ENCODE data around the gene TULP4. TPM values are rescaled to one million over a fixed set of nuclear protein-coding genes. Genes with fewer than 3 reads are reported as not detected.

Gene TULP4
- total RNA-seq, 1 donor from 2014 or later, result 200 TPM

DNA sequence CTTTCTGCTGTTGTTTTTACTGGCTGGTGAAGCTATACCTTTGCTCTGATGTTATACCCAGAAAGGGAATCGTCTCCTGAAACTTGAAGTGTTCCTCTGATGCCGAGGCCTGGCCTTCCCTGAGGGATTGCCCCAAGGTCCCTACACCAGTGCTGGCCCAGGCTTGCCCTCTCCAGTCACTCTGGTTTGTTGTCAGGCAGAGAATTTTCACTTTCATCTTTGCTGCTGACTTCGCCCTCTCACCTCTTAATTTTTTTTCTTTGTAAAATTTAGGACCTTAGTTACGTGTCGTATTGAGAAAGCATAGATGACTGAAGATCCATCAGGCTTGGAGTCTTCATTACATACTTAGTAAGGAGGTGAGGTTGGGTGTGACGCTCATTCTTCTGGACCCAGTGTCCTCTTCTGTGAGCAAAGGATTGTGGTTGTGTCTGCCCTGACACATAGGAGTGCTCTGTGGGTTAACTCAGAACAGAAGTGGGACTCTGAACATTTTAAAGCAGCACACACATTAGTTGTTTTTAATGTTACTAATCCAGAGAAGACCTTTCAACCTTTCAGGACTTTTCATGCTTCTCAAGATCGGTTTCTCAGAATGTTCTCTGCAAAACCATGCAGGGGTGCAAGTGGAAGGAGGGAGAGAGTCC is 45.4 kb downstream of the TULP4 start:
- no peak for DNase-seq (ENCODE audit: low spot score)

DNA sequence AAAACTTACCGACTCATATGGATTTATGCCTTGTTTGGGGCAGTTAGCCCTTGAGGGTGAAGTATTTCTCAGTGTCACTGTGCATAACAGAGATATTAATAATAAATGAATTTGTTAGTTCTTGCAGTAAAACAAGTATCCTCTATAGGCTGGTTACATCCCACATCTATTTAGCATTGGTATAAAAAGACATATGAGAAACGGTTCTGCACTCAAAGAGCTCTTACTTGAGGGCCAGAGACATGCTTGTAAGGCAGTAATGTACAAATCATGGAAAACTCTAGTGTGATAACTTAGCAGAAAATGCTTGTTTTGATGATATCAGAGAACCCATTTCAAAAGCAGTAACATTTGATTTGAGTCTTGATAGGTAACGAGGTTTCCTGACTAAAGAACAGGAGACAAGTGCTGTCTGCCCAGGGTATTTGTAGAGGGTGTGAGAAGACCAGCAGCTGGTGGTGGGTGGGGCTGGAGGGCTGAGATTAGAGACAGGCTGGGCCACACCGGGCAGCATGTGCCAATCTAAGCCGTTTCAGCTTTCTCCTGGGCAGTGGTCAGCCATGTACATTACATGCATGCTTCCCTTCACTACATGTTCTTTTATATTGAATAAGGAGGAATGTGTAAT is 46.3 kb downstream of the TULP4 start:
- DNase-seq (ENCODE audit: low spot score), result no peak

DNA sequence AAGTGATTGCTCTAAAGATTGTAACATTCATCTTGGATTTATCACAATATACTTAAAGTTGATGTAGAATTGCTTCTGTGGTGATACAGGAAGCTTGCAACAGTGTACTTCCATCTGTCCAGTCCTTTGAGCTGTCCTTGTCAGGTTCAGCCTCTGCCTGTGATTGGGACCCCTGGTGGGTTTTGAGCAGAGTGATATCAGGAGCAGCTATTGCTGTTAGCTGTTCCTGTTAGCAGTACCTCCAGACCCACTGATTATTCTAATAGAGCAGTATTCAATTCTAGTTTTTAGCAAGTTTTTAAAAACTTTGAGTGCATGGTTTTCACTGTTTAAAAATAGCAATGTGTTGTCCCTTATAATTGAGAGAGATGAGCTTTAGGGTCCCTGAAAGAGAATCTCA is 48.8 kb downstream of the TULP4 start:
- DNase-seq (ENCODE audit: low spot score), result no peak

DNA sequence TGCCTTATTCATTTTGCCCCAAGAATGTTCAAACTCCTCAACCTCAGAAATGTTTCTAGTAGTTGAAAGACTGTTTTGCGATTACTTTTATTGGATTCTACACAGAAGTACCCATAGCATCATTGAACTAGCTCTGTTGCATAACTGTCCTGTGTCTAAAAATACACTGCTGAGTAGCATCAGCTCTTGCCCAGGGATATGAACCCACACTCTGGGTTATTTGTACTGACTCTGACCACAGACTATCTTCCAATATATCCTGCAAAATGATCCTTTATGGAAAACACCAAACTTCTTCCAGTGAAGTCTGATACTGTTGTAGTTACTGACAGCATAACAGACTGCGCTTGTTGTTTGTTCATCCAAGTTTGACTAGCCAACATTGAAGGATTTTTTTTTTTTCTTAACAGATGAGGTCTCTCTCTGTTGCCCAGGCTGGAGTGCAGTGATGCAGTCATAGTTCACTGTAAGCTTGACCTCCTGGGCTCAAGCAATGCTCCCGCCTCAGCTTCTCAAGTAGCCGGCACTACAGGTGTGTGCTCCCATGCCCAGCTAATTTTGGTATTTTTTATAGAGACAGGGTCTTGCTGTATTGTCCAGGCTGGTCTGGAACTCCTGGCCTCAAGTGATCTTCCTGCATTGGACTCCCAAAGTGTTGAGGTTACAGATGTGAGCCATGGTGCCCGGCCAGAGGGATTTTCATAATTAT is 49.9 kb downstream of the TULP4 start:
- no peak for DNase-seq (ENCODE audit: low spot score)

DNA sequence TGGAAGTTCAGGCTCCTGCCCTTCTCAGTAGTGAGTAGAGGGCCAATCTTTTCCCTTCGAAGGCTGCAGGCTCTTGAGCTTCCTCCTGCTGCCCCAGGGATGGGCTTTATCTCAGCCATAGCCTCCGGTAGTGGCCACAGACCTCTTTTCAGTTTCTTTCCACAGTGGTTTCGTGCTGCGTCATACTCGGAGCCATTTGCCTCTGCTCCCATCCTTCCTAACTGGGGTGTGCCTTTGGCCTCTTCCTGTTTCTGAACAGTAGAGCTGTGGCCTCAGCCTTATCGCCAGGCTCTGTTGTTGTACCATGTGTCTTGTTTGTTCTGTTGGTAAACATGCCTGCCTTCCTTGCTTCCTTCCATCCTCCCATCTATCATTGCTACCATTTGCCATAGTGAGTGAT is 54.1 kb downstream of the TULP4 start:
- DNase-seq (ENCODE audit: low spot score), result no peak

DNA sequence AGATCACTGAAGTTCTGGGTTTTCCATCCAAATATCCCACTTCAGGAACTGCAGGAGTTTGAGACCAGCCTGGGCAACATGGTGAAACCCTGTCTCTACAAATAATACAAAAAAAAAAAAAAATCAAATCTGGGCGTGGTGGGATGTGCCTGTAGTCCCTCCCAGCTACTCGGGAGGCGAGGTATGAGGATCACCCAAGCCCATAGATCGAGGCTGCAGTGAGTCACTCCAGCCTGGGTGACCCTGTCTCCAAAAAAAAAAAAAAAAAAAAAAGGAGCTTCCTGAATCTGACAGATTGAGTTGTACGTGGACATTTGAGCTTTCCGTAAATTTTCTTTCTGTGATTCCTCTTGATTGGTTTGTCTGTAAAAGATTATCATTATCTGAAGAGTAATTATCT is 55.6 kb downstream of the TULP4 start:
- no peak for DNase-seq (ENCODE audit: low spot score)

DNA sequence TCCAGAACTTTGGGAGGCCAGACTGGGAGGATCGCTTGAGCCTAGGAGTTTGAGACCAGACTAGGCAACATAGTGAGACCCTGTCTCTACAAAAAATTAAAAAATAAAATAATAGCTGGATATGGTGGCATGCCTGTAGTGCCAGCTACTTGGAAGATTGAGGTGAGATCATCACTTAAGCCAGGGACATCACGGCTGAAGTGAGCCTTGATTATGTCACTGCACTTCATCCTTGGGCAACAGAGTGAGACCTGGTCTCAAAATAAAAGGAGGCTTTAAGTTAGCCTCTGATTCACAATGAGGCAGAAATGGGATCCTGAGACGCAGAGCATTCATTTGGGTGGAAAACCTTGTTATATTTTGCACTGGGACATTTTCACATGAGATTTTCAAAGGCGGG is 57.0 kb downstream of the TULP4 start:
- no peak for DNase-seq (ENCODE audit: low spot score)

DNA sequence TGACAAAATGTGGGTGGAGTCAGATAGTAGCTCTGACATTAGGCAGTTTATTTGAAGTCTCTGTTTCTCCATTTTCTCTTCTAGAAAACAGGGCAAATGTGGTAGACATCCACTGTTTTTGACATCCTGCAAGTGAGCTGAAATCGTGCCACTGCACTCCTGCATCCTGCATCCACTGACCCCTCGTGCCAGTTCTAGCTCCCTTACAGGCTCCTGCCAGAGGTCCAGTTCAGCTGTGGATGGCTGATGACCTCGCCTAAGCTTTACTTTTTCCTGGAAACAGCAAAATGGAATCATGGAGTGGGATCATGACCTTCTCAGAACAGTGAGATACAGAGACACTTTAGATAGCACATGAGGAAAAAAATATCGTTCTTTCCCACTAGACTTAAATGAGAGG is 58.5 kb downstream of the TULP4 start:
- DNase-seq (ENCODE audit: low spot score), result no peak

DNA sequence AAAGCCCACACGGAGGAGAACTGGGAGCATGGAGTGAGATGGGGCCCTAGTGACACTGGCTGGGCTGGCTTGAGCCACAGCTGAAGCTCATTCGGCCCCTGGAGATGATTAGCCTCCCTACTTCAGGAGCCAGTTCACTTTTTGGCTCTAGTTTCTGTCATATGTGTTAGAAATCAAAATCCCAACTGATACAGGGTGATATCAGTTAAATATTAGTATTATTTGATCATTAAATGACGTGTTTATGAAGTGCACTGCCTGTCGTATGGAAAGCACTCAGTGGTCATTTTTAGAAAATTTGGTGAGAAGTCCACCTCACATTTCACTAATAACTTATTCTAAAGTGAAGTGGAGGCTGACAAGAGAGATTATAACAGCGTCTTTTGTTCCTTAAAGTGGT is 59.0 kb downstream of the TULP4 start:
- no peak for DNase-seq (ENCODE audit: low spot score)

DNA sequence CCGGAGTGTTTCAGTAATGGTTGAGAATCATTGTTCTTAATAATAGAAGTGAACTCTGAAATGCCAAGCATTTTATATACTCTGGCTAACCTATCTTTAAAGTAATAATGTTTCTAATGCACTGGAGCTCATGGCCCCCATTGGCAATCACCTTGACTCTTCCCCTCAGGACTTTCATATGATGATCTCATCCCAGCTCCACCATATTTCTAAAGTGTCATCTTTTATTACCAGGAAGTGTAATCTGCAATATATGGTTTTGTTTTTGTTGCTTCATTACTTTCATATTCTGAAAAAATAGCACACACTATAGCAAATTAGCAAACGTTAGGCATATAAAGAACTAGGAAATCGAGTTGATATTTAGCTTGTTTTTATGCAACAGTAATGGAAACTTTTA is 60.3 kb downstream of the TULP4 start:
- DNase-seq (ENCODE audit: low spot score), result no peak

DNA sequence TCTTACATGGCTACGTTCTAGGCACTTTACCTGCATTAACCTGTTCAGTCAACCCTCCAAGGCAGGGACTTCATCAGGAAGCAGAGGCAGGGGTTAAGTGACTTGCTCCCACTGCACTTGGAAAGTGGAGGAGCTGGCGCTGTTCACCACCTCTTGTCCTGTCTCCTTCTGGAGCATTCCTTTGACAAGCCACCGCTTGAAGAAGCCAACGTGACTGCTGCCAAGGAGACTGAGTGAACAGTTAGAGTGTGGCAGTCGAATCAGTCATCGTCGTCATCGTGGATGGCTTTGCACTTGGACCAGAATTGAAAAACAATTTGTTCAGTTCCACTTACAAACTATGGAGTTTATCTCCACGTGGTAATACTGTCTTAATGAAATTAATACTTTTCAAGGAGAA is 60.9 kb downstream of the TULP4 start:
- no peak for DNase-seq (ENCODE audit: low spot score)

DNA sequence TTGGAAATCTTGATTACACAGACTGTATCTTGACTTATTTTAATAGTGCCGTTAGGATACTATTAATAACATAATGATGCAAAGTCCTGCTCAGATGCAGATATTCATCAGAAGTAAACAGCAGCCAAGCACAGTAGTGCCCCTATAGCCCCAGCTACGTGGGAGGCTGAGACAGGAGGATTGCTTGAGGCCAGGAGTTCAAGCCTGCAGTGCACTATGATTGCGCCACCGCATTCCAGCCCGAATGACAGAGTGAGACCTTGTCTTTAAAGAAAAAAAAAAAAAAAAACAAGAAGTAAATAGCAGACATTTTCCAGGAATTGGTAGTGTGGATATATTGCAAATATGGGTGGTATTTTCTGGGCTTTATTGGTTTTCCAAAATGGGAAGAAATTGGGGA is 61.8 kb downstream of the TULP4 start:
- no peak for DNase-seq (ENCODE audit: low spot score)

DNA sequence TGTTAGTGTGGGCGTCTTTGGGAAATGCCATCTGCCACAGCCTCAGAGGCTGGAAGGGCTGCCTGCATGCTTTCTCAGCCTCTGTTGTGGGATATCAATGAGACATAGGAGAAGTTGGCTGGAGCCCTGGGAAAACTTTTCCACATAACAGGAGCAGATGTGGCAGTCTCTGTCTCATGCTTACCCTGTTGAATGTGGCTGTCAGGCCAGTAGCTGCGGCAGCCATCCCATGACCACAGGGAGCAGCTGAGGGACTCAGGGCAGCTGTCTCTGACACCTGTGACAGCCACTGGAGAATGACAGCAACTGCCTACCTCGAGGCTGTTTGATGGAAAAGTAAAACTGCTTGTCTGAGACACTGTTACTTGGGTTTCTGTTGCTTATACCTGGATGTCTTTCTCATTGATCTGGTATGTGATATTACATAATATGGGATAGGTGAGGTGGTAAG is 64.4 kb downstream of the TULP4 start:
- no peak for DNase-seq (ENCODE audit: low spot score)

DNA sequence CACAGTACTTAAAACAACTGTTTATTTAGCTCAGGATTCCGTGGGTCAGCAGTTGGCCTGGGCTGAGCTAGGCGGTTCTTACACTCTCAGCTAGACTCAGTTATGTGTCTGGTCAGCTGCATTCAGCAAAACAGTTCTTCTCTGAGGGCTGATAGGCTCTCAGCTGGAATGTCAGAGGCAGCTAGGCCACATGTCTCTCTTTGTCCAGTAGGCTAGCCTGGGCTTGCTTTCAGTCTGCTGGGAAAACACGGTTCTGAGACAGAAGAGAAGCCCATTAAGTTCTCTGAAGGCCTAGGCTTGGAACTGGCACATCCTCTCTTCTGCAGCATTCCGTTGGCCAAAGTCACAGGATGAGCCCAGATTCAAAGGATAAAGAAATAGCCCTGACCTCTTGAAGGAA is 65.6 kb downstream of the TULP4 start:
- DNase-seq (ENCODE audit: low spot score), result peak; percentile 45

DNA sequence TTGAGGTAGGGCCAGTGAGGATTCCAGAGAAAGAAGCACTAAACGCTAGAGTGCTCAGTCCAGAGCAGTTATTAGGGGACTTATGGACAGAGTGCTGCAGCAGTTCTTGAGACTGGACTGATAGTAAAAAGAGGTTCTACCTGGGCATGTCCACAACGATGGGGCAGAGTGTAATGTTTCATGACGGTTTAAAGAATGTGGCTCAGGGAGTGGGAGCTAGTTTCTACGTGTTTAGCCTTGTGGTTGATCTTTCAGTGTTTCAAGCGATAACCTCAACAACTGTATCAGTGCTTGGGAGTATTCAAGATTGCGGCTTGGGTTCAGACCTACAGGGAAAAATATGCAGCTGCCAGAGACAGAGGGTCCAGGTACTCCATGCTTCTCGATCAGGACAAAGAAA is 67.1 kb downstream of the TULP4 start:
- no peak for DNase-seq (ENCODE audit: low spot score)

DNA sequence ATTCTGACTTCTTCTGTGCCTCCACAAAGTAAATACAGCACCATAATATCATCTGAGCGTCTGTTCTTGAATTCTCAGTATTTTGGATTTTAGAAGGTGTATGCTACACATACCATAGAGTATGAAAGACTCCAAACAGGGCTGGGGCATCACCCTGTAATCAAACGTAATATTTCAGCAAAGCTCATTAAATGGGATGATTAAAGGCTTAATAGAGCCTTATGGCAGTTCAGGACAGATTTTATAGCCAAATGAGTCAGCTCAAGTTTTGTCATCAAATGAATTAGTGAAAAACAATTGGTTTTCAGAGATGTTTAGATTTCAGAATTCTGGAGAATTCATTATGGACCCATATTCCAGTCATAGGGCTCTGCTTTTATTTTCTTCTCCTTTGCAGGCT is 68.9 kb downstream of the TULP4 start:
- DNase-seq (ENCODE audit: low spot score), result no peak

DNA sequence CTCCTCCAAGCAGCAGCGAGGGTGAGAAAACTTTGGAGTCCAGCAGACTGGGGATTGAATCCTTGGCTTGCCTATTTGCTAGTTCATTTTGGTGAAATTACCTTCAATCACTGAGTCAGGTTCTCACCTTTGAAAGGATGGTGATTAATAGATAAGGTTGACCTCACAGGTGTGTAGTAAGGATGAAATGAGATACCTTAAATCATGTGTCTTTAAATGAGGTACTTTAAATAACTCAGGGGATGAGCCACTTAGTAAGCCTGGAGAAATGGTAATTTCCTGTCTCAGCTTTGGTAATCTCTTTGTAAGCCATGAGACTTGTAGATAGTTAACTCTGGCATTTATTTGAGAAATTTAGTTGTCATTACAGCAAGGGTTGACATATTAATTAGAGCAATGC is 70.2 kb downstream of the TULP4 start:
- DNase-seq (ENCODE audit: low spot score), result no peak

DNA sequence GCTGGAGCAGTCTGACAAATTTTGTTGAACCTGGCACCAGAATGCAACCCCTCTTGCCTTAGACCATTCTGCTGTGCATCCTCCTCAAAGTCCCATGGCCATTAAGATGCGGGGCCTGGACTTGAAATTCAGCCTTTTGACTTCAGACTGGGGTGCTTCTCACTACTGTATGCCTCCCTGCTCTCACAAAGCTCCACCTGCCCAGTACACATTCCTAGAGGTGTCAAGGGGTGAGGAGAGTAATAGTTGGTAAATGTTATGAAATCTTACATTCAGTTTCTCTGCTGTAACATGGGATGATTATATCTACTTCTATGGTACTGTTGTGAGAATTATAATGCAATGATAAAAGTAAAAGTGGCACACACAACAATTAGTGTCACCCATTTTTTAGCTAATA is 70.8 kb downstream of the TULP4 start:
- DNase-seq (ENCODE audit: low spot score), result no peak

DNA sequence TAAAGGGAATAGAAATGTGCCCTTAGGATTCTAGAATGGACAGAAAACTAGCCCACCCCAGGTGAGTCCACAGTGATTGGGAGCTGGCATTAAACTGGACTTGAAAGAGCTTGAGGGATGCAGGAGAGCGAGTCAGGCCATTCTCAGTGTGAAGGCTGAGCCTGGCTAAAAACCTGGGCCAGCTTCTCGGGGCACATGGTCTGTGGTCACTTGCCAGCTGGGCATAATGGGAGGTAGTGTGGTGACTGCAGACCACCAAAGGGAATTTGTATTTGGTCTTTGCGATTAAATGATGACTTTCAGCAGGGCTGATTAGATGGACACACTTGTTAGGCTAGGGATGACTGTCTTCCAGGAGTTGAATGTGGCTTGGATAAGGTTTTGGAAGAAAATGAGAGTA is 71.3 kb downstream of the TULP4 start:
- no peak for DNase-seq (ENCODE audit: low spot score)

DNA sequence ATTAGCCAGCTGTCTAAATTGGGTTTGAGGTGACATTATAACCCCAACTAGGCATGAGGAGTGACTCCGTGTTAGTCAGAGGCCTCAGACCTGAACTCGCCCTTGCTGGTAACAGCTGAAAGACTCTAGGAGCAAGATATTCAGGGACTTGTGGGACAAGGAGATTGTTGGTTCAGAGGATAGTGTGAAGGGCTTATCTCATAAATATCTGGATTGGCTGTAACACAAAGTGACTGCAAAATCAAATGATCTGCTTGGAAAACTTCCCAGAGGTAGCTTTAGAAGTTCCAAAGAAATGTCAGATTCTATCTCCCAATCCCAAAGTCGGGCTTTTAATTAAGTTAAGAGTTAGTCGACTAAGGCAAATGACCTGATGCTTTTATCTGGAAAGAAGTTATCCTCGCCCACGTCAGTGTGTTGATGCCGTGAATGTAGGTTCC is 72.4 kb downstream of the TULP4 start:
- DNase-seq (ENCODE audit: low spot score), result no peak

DNA sequence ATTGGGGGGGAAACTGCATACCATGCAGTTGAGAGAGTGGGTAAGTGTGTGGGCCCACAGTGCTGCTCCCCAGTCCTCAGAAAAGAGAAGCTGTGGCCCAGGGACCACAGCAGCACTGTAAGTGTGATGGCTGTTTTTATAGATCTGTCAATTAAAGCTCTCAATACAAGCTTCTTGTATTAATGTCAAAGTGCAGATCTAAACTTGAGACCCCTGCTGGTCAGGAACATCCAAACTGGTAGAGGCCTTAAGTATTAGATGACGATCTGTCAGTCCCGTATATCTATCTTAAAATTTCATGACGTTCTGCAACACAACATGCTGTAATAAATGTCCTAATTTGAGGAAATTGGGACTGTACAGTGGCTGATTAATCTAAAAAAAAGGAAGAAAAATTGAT is 74.8 kb downstream of the TULP4 start:
- no peak for DNase-seq (ENCODE audit: low spot score)

DNA sequence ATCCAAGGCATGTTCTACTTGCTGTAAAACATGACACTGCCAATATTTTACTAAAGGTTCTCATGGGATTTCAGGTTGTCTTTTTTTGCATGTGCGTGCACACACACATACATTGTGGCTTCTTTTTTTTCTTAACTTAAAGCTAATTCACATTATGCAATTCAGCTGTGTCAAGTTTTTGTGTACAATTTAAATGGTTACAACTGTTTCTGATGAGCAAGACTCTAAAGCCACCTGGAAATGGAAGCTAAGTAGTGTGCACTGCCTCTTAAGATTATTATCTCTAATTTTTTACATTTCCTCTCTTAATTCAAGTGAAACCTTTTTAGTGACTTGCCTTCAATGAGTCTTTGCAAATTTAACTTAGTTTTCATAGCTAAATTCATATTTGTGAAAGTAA is 75.3 kb downstream of the TULP4 start:
- no peak for DNase-seq (ENCODE audit: low spot score)

DNA sequence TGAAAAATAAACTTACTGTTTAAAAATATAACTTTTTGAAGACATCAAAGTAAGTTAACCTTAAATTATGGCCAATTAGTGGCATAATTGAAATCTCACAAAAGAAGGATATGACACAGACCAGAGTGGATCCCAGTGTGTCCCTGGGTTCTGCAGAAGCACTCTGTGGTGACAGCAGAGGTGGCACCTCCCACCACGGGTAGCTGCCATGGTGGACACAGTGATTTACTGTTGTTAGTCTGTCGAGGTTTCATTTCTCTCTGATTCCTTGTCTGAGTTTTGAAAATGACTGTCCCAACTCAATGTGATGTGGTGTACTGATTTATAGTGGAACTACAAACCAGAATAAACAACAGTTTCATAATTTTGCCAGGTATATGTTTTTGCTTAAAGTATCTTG is 76.5 kb downstream of the TULP4 start:
- no peak for DNase-seq (ENCODE audit: low spot score)

Data from umbilical cord (tissue), 2 donors.